Right hindlimb (tissue), 1 donor: ENCODE measurements around the gene HSPA1L.
"Not testable (repeated sequence)": the region's sequence is repeated elsewhere in the genome, so short reads cannot be mapped to it uniquely, and the experiment has no call there.

Experiments
- DNase-seq: peaks from one replicate; pipeline ENCODE4 v3.0.0-alpha.2; 2018

The HSPA1L gene

DNA sequence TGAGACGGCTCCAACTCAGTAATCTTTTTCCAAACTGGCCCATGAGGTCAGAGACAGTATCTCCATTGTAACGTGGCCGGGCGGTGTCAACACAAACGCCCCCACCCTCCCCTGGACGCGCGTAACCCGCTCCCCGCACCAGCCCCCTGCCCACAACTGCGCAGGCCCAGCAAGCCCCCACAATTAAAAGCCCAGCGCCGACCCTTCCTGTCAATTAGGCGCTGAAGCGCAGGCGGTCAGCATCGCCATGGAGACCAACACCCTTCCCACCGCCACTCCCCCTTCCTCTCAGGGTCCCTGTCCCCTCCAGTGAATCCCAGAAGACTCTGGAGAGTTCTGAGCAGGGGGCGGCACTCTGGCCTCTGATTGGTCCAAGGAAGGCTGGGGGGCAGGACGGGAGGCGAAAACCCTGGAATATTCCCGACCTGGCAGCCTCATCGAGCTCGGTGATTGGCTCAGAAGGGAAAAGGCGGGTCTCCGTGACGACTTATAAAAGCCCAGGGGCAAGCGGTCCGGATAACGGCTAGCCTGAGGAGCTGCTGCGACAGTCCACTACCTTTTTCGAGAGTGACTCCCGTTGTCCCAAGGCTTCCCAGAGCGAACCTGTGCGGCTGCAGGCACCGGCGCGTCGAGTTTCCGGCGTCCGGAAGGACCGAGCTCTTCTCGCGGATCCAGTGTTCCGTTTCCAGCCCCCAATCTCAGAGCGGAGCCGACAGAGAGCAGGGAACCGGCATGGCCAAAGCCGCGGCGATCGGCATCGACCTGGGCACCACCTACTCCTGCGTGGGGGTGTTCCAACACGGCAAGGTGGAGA lies at the start of gene HSPA1L, which contains the start of gene HSPA1A:
TSS of gene HSPA1L (minus strand) at position 259 of the 814 bp plus-strand sequence. CDS start 3,311 bp downstream, outside the sequence.
TSS of gene HSPA1A (plus strand) at position 519 of the 814 bp plus-strand sequence. CDS start at position 733, 214 bp downstream.
- peak; percentile 98 for DNase-seq

DNA sequence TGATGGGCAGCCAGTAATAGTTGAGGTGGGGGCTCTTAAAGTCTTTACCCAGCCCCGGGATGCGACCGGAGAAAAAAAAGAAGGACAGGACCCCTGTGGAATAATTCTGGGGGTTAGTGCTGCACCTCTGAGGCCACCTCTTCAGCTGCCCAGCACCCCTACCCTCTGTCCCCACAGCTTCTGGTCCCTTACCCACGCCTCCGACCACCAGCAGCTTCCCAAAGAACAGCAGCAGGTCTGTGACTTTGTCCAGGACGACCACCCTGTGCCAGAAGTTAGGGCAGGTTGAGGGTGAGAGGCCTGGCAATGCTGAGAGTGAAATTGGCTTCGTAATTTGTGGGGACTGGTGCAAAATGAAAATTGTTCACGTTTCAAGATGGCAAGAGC lies 49.7 kb upstream of the HSPA1L start:
- no peak for DNase-seq

DNA sequence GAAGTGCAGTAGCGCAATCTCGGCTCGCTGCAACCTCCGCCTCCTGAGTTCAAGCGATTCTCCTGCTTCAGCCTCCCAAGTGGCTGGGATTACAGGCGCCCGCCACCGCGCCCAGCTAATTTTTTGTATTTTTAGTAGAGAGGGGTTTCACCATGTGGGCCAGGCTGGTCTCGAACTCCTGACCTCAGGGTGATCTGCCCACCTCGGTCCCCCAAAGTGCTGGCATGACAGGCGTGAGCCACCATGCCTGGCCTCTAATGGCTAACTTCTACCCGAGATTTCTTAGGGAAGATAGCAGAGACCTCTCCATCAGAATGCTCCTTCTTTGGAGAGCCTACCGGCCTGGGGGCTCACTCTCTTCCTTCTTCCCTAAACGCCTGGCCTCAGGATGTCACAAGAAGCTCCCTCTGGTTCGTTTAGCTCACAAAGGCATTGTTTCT lies 49.1 kb upstream of the HSPA1L start:
- DNase-seq = not testable (repeated sequence)

DNA sequence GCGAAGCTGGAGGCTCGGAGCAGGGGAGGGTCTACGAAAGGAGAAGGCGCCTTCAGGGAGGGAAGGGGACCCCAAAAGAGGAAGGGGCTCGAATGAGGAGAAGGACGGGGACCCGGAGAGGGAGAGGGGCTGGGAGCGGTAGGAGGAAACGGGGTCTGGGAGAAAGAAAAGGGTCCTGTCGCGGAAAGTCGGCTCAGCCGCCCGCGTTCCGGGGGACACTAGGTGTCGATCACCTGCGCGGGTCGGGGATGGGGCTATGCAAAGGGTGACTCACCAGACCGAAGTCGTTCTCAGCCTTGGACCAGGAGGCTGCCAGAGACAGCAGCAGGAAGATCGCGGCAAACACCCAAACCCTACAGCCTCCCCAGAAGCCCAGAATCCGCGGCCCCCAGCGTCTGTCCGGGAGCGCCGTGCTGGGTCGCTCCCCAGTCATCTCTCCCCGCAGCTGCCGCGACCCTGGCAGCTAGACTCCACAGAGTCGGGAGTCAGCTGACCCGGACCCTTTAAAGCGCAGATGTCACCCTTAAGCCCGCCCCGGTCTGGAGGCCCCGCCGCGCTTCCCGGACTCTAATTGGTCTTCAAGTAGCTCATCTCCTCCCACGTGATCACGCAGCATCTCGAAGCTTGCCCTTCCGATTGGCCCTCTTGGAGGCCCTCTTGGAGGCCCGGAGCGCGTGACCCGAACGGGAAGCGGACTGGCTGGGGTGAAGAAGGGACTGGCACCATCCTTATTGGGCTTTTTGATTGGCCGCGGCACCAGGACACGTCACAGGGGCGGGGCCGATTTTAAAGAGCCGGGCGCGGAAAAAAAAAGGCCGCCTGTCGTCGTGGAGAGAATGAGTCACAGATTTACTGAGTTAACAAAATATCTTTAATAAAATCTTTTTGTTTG lies 47.5 kb upstream of the HSPA1L start, which contains the start of gene NEU1:
TSS of gene NEU1 (minus strand) at position 478 of the 892 bp plus-strand sequence. CDS start at position 433, 45 bp downstream.
- DNase-seq = peak; percentile 100

DNA sequence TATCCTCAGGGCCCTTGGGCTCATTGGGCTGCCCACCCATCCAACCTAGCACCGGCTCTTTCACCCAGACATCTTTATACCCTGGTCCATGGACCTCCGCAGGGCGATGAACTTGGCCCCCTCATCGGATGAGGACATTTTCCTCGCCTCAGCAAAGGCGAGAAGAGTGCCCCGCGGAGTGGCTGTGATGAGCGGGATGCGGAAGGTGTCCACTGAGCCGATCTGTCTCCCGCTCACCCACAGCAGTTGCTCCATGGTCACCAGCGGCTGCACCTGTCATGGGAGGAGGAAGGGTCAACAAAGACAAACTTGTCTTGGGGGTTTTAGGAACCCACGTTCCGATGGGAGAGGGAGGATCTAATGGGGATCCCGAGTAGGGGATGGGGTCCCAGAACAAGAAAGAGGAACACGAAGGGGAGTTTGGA lies 46.8 kb upstream of the HSPA1L start:
- DNase-seq = no peak

DNA sequence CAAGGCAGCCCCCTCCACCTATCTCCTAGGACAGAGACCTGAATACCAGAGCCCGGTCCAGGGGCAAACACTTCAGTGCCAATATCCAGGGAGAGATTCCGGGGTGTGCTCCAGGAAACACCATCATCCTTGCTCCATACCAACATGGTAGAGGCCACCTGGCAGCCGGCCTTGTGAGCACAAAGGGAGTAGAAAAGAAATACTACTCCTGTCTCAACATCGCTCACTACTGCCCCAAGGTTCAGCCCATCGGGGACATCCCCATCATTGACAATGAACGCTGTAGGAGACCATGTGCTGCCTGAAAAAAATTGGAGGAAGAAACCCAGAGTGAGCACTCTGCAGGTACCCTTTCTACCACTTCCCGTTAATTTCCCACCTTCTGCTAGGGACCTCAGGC lies 46.1 kb upstream of the HSPA1L start:
- no peak for DNase-seq

DNA sequence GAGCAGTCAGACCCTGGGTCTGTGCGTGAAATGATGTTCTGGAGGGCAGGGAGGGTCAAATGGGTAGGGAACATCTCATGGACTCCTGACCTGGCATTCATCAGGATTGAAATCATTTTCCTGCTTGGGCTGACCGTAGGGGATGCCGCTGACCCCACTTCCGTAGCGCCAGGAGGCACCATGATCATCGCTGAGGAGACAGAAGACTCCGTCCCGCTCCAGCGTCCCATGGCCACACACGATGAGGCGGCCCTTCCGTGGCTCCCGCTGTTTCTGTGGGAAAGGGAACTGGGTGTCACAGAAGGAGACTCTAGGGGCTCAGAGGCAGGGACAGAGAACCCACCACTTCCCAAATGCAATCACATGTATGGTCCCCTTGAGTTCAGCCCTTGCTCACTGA lies 45.3 kb upstream of the HSPA1L start:
- no peak for DNase-seq

DNA sequence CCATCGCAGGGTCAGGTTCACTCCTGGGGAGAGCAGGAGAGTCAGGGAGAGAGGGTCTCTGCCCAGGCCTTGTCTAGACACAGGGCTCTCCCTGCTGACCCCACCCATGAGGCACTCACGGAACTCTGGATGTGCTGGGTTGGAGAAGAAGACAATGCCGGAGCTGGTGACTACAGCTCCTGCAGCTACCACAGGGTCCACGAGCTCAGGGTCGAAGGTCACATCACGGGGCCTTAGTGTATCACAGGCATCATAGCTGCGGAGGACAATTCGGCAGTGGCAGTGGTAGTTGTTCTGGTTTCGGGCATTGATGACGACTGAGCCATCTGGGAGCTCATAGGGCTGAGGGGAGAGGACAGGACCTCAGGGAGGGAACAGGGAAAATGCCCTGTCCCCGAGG lies 44.8 kb upstream of the HSPA1L start:
- DNase-seq = no peak

DNA sequence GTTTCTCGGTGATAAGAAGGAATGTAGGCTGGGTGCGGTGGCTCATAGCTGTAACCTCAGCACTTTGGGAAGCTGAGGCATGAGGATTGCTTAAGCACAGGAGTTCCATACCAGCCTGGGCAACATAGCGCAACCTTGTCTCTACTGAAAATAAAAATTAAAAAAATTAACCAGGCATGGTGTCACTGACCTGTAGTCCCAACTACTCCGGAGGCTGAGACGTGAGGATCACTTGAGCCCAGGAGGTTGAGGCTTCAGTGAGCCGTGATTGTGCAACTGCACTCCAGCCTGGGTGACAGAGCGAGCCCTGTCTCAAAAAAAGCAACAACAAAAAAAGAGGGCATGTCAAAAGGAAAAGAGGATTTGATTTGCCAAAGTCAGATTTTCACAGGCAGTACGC lies 43.6 kb upstream of the HSPA1L start:
- no peak for DNase-seq

DNA sequence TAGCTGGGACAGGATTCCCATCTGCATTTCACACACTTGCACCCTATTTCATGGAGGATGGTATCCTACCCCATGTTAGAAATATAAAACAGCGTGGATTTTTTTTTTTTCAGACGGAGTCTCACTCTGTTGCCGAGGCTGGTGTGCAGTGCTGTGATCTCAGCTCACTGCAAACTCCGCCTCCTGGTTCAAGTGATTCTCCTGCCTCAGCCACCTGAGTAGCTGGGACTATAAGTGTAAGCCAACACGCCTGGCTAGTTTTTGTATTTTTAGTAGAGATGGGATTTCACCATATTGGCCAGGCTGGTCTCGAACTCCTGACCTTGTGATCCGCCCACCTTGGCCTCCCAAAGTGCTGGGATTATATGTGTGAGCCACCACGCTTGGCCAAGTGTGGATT lies 42.7 kb upstream of the HSPA1L start:
- not testable (repeated sequence) for DNase-seq

DNA sequence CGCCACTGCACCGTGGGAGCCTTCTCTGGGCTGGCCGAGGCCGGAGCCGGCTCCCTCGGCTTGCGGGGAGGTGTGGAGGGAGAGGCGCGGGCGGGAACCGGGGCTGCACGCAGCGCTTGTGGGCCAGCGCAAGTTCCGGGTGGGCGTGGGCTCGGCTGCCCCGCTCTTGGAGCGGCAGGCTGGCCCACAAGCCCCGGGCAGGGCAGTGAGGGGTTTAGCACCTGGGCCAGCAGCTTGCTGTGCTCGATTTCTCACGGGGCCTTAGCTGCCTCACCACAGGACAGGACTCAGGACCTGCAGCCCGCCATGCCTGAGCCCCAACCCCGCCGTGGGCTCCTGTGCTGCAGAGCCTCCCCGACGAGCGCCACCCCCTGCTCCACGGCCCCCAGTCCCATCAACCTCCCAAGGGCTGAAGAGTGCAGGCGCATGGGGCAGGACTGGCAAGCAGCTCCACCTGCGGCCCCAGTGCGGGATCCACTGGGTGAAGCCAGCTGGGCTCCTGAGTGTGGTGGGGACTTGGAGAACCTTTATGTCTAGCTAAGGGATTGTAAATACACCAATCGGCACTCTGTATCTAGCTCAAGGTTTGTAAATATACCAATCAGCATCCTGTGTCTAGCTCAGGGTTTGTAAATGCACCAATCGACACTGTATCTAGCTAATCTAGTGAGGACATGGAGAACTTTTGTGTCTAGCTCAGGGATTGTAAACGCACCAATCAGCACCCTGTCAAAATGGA lies 37.1 kb upstream of the HSPA1L start:
- not testable (repeated sequence) for DNase-seq

DNA sequence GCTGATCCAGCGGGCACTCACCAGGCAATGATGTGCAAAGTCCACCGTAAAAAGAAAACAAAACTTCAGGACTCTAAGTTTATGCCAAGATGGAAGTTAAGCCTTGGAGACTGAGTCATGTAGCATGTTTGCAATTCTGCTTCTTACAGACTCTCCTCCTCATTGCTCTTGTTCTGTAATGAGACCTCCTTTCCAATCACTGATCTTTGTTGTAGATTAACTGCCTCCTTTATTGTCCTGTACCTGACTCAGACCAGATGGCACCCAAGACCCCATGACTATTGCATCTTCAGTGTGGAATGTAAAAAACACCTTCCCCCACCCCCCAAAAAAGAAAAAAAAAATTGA lies 36.4 kb upstream of the HSPA1L start:
- DNase-seq = no peak

DNA sequence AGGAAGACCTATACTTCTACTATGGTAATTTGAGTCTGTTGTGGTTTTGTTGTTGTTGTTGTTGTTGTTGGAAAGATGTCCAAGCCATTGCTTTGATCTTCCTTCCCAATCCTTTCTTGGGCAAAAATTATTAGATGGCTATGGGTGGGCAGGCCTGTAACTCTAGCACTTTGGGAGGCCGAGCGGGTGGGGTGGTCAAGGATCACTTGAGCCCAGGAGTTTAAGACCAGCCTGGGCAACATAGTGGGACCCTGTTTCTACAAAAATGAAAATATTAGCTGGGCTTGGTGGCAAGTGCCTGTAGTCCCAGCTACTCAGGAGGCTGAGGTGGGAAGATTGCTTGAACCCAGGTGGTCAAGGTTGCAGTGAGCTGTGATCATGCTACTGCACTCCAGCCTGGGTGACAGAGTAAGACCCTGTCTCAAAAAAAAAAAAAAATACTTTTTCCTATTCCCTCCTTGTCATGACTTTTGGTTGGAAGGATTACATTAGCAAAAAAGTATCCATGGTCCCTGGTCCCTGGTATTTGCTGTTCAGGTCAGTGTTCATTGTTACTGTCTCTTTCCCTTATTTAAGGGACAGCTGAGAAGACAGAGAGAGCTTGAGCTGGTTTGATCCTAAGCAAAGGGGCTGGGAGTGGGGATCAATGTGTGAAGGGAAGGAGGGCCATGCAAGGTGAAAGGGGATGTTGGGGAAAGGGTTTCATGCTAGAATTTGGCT lies 35.8 kb upstream of the HSPA1L start:
- DNase-seq = no peak

DNA sequence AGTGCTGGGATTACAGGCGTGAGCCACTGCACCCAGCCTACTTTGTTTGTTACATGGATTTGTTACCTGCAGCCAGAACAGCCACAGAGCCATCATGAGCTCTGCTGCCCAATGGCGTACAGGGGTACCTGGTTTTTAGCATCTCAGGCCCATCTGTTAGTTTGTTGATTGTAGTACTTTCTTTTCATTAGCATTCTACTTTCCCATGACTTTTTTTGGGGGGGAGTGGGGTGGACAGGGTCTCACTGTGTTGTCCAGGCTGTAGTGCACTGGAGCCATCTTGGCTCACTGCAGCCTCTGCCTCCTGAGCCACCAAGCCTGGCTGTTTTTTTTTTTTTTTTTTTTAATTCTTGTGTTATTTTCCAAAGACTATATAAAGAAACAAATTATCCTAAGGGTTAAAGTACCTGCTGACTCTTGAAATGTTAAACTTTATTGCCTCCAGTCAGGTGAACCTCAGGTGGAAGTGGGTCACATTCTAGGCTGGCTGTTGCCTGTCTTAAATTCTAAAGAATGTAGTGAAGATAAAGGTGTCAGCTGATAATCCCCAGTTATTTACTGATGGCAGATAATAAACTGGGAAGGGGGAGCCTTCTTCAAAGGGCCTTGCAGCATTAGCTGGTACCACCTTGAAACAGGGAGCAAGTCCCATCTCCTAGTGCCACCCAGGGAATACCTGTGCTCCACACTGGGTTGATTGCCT lies 32.3 kb upstream of the HSPA1L start:
- no peak for DNase-seq

DNA sequence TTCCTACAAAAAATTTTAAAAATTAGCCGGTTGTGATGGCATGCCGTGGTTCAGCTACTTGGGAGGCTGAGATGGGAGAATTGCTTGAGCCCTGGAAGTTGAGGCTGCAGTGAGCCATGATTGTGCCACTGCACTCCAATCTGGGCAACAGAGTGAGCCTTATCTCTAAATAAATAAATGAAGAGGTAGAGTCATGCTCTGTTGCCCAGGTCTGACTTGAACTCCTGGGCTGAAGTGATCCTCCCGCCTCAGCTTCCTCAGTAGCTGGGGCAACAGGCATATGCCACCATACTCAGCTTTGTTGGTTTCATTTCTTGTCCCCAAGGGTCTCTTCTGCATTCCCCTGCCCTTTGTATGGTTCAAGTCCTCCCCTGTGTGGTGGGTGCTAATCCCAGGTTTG lies 29.4 kb upstream of the HSPA1L start:
- no peak for DNase-seq

DNA sequence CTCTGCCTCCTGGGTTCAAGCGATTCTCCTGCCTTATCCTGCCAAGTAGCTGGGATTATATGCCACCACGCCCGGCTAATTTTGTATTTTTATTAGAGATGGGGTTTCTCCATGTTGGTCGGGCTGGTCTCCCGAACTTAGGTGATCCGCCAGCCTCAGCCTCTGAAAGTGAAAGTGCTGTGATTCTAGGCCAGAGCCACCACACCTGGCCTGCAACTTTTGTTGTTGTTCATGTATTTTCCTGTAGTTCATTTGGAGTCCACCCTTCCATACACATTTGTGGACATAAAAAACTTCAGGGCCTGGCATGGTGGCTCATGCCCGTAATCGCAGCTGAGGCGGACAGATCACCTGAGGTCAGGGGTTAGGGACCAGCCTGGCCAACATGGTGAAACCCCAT lies 27.0 kb upstream of the HSPA1L start:
- DNase-seq = no peak

DNA sequence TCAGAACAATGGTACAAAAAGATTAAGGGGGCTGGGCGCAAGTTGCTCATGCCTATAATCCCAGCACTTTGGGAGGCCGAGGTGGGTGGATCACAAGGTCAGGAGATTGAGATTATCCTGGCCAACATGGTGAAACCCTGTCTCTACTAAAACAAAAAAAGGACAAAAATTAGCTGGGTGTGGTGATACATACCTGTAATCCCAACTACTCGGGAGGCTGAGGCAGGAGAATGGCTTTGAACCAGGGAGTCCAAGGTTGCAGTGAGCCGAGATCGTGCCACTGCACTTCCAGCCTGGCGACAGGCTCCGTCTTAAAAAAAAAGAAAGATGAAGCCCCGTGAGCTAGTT lies 24.7 kb upstream of the HSPA1L start:
- DNase-seq = not testable (repeated sequence)

DNA sequence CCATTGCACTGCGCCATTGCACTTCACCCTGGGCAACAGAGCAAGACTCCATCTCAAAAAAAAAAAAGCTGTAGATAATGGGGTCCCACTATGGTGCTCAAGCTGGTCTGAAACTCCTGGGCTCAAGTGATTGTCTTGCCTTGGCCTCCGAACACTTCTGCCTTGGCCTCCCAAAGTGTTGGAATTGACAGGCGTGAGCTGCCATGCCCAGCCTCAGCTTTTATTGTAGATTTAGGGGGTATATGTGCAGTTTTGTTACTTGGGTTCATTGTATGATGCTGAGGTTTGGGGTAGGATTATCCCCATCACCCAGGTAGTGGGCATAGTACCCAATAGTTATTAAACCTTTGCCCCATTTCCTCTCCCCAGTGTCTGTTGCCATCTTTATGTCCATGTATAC lies 23.9 kb upstream of the HSPA1L start:
- no peak for DNase-seq

DNA sequence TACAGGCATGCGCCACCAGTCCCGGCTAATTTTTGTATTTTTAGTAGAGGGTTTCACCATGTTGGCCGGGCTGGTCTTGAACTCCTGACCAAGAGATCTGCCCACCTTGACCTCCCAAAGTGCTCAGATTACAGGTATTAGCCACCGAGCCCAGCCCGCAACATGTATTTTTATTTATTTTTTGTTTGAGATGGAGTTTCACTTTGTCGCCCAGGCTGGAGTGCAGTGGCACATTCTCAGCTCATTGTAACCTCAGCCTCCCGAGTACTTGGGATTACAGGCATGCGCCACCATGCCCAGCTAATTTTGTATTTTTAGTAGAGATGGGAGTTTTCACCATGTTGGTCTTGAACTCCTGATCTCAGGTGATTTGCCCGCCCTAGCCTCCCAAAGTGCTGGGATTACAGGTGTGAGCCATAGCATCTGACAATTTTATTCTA lies 23.1 kb upstream of the HSPA1L start:
- not testable (repeated sequence) for DNase-seq

DNA sequence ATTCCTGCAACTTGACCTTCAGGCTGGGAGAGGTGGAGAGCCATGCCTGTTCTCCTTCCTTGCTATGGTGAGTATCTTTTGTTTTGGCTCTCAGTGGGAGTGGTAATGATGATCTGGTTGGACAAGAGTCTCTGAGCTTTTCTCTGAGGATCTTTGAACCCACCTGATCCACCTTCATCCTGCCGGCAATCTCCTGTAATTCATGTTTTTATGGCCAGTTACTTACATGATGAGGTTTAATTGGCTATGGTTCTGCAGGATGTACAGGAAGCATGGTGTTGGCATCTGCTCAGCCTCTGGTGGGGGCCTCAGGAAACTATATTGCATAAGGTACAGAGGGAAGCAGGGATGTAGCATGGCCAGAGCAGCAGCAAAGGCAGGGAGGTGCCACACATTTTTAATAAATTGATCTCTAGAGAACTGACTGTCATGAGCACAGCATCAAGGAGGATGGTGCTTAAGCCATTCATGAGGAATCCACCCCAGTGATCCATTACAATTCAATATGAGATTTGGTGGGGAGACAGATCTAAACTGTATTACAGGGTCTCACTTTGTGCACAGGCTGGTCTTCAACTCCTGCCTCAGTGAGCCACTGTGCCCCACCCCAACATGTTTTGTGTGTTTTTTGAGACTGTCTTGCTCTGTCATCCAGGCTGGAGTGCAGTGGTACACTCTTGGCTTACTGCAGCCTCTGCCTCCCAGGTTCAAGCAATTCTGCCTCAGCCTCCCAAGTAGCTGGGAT lies 22.5 kb upstream of the HSPA1L start:
- DNase-seq = no peak
